Measurements from ENCODE around the gene MTERF1. TPM values are rescaled to one million over a fixed set of nuclear protein-coding genes. Genes with fewer than 3 reads are reported as not detected.
A peak's percentile ranks its signal among the peaks of the same experiment; 100 is the strongest.

The MTERF1 gene
- total and polyA plus RNA-seq, 2 donors (not counting 1 experiment from before 2014, with no cell fraction given), result 8.8 to 10.9 TPM

- Histone ChIP-seq H3K9ac (ENCODE audit: insufficient read depth, low read length) (no peak overlapping the region), H4K20me1 (ENCODE audit: control insufficient read depth, extremely low read depth, insufficient read depth, low read length) (no peaks in the 10 kb centered on the region), H3K27me3 (ENCODE audit: control insufficient read depth, insufficient read depth, low read length) (no peaks in the 10 kb centered on the region), H3K9me3 (ENCODE audit: control insufficient read depth, insufficient read depth, low read depth, low read length) (no peaks in the 10 kb centered on the region), H3K36me3 (ENCODE audit: control insufficient read depth, insufficient read depth, low read length) (no peaks in the 10 kb centered on the region), H3K4me3 (replicated peaks in 1 of 4; ENCODE audit: control extremely low read depth in 1 of 4, insufficient read depth in 1 of 4, low read depth in 3 of 4, low read length in 4 of 4) (no peak overlapping the region), H3K4me2 (ENCODE audit: extremely low read depth, insufficient read depth, low read length) (peak overlapping the region; percentile 48), H2AFZ (ENCODE audit: low read length) (no peak overlapping the region), H3K79me2 (ENCODE audit: control insufficient read depth, insufficient read depth, low read length) (no peaks in the 10 kb centered on the region), H3K27ac (ENCODE audit: insufficient read depth, low read length) (no peak overlapping the region), H3K4me1 (ENCODE audit: control insufficient read depth, extremely low read depth, insufficient read depth, low read length) (no peaks in the 10 kb centered on the region)
- no peak for DNase-seq (ENCODE audit: low read depth in 2 of 2)
- TF ChIP-seq, protein P1, sequence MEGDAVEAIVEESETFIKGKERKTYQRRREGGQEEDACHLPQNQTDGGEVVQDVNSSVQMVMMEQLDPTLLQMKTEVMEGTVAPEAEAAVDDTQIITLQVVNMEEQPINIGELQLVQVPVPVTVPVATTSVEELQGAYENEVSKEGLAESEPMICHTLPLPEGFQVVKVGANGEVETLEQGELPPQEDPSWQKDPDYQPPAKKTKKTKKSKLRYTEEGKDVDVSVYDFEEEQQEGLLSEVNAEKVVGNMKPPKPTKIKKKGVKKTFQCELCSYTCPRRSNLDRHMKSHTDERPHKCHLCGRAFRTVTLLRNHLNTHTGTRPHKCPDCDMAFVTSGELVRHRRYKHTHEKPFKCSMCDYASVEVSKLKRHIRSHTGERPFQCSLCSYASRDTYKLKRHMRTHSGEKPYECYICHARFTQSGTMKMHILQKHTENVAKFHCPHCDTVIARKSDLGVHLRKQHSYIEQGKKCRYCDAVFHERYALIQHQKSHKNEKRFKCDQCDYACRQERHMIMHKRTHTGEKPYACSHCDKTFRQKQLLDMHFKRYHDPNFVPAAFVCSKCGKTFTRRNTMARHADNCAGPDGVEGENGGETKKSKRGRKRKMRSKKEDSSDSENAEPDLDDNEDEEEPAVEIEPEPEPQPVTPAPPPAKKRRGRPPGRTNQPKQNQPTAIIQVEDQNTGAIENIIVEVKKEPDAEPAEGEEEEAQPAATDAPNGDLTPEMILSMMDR (conservative IDR thresholded peaks at IDR 0.05 in 1 of 2, IDR thresholded peaks at IDR 0.05 in 1 of 2; ENCODE audit: low read depth in 1 of 2, low read length in 2 of 2), result no peak
- TF ChIP-seq EZH2 (IDR thresholded peaks at IDR 0.05; ENCODE audit: low read length, missing control alignments), result no peak
These were observed 42.4 kb upstream of the MTERF1 start for GRCh38 chr7:91922857-91923256.

- peaks cover 3% of the 10 kb centered on the region for H3K4me1 ChIP-seq (ENCODE audit: control insufficient read depth, extremely low read depth, insufficient read depth, low read length)
- no peak overlapping the region for H3K27ac ChIP-seq (ENCODE audit: insufficient read depth, low read length)
- no peak overlapping the region for H3K4me2 ChIP-seq (ENCODE audit: extremely low read depth, insufficient read depth, low read length)
- H3K4me3 ChIP-seq (replicated peaks in 1 of 4; ENCODE audit: control extremely low read depth in 1 of 4, insufficient read depth in 1 of 4, low read depth in 3 of 4, low read length in 4 of 4), result no peak overlapping the region
- H3K9me3 ChIP-seq (ENCODE audit: control insufficient read depth, insufficient read depth, low read depth, low read length), result no peaks in the 10 kb centered on the region
- DNase-seq (ENCODE audit: low read depth in 2 of 2), result no peak
- TF ChIP-seq, protein P1 (conservative IDR thresholded peaks at IDR 0.05 in 1 of 2, IDR thresholded peaks at IDR 0.05 in 1 of 2; ENCODE audit: low read depth in 1 of 2, low read length in 2 of 2), result no peak
- TF ChIP-seq EZH2 (IDR thresholded peaks at IDR 0.05; ENCODE audit: low read length, missing control alignments), result no peak
- no peaks in the 10 kb centered on the region for H3K79me2 ChIP-seq (ENCODE audit: control insufficient read depth, insufficient read depth, low read length)
- H3K27me3 ChIP-seq (ENCODE audit: control insufficient read depth, insufficient read depth, low read length), result no peaks in the 10 kb centered on the region
- H3K36me3 ChIP-seq (ENCODE audit: control insufficient read depth, insufficient read depth, low read length), result no peaks in the 10 kb centered on the region
- no peak overlapping the region for H3K9ac ChIP-seq (ENCODE audit: insufficient read depth, low read length)
- no peaks in the 10 kb centered on the region for H4K20me1 ChIP-seq (ENCODE audit: control insufficient read depth, extremely low read depth, insufficient read depth, low read length)
- no peak overlapping the region for H2AFZ ChIP-seq (ENCODE audit: low read length)
These were observed 37.9 kb upstream of the MTERF1 start for GRCh38 chr7:91918356-91918755.

- Histone ChIP-seq H3K9me3 (ENCODE audit: control insufficient read depth, insufficient read depth, low read depth, low read length) (no peaks in the 10 kb centered on the region), H2AFZ (ENCODE audit: low read length) (no peak overlapping the region), H3K36me3 (ENCODE audit: control insufficient read depth, insufficient read depth, low read length) (no peaks in the 10 kb centered on the region), H3K9ac (ENCODE audit: insufficient read depth, low read length) (no peak overlapping the region), H3K79me2 (ENCODE audit: control insufficient read depth, insufficient read depth, low read length) (no peaks in the 10 kb centered on the region), H4K20me1 (ENCODE audit: control insufficient read depth, extremely low read depth, insufficient read depth, low read length) (no peaks in the 10 kb centered on the region), H3K4me1 (ENCODE audit: control insufficient read depth, extremely low read depth, insufficient read depth, low read length) (peaks cover 3% of the 10 kb centered on the region), H3K27me3 (ENCODE audit: control insufficient read depth, insufficient read depth, low read length) (no peaks in the 10 kb centered on the region), H3K4me2 (ENCODE audit: extremely low read depth, insufficient read depth, low read length) (no peak overlapping the region), H3K4me3 (replicated peaks in 1 of 4; ENCODE audit: control extremely low read depth in 1 of 4, insufficient read depth in 1 of 4, low read depth in 3 of 4, low read length in 4 of 4) (no peak overlapping the region), H3K27ac (ENCODE audit: insufficient read depth, low read length) (no peak overlapping the region)
- TF ChIP-seq, protein P1 (conservative IDR thresholded peaks at IDR 0.05 in 1 of 2, IDR thresholded peaks at IDR 0.05 in 1 of 2; ENCODE audit: low read depth in 1 of 2, low read length in 2 of 2), result no peak
- TF ChIP-seq EZH2 (IDR thresholded peaks at IDR 0.05; ENCODE audit: low read length, missing control alignments), result no peak
- peak in 1 of 2 donors; percentile 36 for DNase-seq (ENCODE audit: low read depth in 2 of 2)
These were observed 35.5 kb upstream of the MTERF1 start for GRCh38 chr7:91916051-91916440.

Measured in fibroblast of lung (primary cell).